ENCODE data around the gene AAMDC. TPM values are rescaled to one million over a fixed set of nuclear protein-coding genes. Genes with fewer than 3 reads are reported as not detected.
A peak's percentile ranks its signal among the peaks of the same experiment; 100 is the strongest.

AAMDC gene
- total and polyA plus RNA-seq, 2 of the 13 experiments (the other 11 are each of a cell fraction or from before 2014, with no cell fraction given) = 18.1 to 35.6 TPM

DNA sequence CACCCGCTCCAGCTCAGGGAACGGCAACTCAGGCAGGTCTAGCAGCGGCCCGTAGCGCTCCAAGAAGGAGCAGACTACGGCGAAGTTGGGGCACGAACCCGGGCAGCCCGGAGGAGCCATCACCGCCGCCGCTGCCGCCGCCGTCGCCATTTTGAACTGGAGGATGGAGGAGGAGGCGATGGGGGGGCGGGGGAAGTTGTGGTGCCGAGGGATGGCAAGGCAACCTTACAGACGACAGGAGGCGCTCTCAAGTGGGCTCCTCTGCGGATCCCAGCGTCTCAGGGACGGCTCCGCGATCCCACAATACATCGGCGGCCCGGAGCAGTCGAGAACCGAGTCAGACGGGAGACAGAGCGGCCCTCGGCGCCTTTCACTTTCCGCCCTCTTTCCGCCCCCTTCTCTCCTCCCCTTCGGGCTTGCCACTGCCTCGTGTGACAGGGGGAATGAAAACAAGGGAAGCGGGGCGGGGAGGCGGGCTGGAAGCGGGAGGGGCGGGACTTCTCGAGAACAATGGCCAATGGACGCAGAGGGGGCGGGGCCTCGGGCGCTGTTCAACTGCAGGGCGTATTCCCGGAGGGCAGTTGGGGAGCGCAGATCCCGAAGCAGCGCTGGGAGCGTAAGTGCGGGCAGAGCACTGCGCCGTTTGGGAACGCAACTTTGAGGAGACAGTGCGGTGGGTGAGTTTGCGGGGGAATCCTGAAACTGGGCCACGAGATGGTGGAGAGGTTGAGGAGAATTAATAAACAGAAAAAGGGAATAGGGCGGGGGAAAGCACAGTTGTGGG is at the start of gene AAMDC, which contains the start of gene RSF1 (continued):
- no peak; the same call in 1 of the 2 replicates for TF ChIP-seq ZHX1 (CRISPR knock-in tag; IDR thresholded peaks at IDR 0.05; ENCODE audit: low read depth)
- TF ChIP-seq CBFB (CRISPR knock-in tag; IDR thresholded peaks at IDR 0.05) = no peak
- no peak for TF ChIP-seq TBX2 (CRISPR knock-in tag; IDR thresholded peaks at IDR 0.05; ENCODE audit: borderline replicate concordance)
- TF ChIP-seq, protein P1, sequence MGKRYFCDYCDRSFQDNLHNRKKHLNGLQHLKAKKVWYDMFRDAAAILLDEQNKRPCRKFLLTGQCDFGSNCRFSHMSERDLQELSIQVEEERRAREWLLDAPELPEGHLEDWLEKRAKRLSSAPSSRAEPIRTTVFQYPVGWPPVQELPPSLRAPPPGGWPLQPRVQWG (CRISPR knock-in tag; IDR thresholded peaks at IDR 0.05; ENCODE audit: borderline replicate concordance, low read depth) = no peak
- TF ChIP-seq ZNF30 (CRISPR knock-in tag; IDR thresholded peaks at IDR 0.05) = no peak
- no peak for TF ChIP-seq SNAPC2 (CRISPR knock-in tag; IDR thresholded peaks at IDR 0.05)
- peak; percentile 94 for TF ChIP-seq POLR2AphosphoS5 (IDR thresholded peaks at IDR 0.05; ENCODE audit: low read depth, low read length)
- TF ChIP-seq RXRA (CRISPR knock-in tag; IDR thresholded peaks at IDR 0.05) = peak; percentile 67; the same call in 1 of the 2 replicates
- TF ChIP-seq, protein P2, sequence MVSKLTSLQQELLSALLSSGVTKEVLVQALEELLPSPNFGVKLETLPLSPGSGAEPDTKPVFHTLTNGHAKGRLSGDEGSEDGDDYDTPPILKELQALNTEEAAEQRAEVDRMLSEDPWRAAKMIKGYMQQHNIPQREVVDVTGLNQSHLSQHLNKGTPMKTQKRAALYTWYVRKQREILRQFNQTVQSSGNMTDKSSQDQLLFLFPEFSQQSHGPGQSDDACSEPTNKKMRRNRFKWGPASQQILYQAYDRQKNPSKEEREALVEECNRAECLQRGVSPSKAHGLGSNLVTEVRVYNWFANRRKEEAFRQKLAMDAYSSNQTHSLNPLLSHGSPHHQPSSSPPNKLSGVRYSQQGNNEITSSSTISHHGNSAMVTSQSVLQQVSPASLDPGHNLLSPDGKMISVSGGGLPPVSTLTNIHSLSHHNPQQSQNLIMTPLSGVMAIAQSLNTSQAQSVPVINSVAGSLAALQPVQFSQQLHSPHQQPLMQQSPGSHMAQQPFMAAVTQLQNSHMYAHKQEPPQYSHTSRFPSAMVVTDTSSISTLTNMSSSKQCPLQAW (CRISPR knock-in tag; IDR thresholded peaks at IDR 0.05) = peak; percentile 53; the same call in 1 of the 2 replicates
- no peak for TF ChIP-seq ZNF672 (CRISPR knock-in tag; IDR thresholded peaks at IDR 0.05)
- peak; percentile 26; the same call in 1 of the 2 replicates for TF ChIP-seq ZBTB42 (CRISPR knock-in tag; IDR thresholded peaks at IDR 0.05)
- no peak; the same call in 1 of the 2 replicates for TF ChIP-seq ZBTB33 (CRISPR knock-in tag; IDR thresholded peaks at IDR 0.05)
- no peak for TF ChIP-seq ZIK1 (CRISPR knock-in tag; IDR thresholded peaks at IDR 0.05; ENCODE audit: borderline replicate concordance, low read depth)
- TF ChIP-seq SMC3 (IDR thresholded peaks at IDR 0.05; ENCODE audit: low read length) = no peak
- TF ChIP-seq FLYWCH1 (CRISPR knock-in tag; IDR thresholded peaks at IDR 0.05) = no peak
- TF ChIP-seq, protein P3, sequence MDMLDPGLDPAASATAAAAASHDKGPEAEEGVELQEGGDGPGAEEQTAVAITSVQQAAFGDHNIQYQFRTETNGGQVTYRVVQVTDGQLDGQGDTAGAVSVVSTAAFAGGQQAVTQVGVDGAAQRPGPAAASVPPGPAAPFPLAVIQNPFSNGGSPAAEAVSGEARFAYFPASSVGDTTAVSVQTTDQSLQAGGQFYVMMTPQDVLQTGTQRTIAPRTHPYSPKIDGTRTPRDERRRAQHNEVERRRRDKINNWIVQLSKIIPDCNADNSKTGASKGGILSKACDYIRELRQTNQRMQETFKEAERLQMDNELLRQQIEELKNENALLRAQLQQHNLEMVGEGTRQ (IDR thresholded peaks at IDR 0.05; ENCODE audit: low read depth, low read length) = no peak
- TF ChIP-seq, protein P3 (CRISPR knock-in tag; IDR thresholded peaks at IDR 0.05; ENCODE audit: borderline replicate concordance) = no peak
- no peak for TF ChIP-seq CENPX (CRISPR knock-in tag; IDR thresholded peaks at IDR 0.05)
- peak; percentile 85 for TF ChIP-seq RBFOX2 (IDR thresholded peaks at IDR 0.05; ENCODE audit: low read depth, low read length)
- TF ChIP-seq GPN1 (CRISPR knock-in tag; IDR thresholded peaks at IDR 0.05; ENCODE audit: borderline replicate concordance) = no peak
- TF ChIP-seq ZNF17 (CRISPR knock-in tag; IDR thresholded peaks at IDR 0.05) = no peak
